HCT116 (cell line): ENCODE data around the gene NUDT8. TPM values are rescaled to one million over a fixed set of nuclear protein-coding genes. Genes with fewer than 3 reads are reported as not detected.

Experiments
- ATAC-seq: fragments of 200-7000 bp; cut with Tn5 transposase; 2 replicates; pipeline ENCODE4 v1.9.1; 2020; ENCODE audit warnings: mild to moderate bottlenecking, moderate library complexity
- BruUV-seq: library from RNA; stranded (reverse); fragments of 400-500 nt; replicated peaks from 2 replicates; lab custom pipeline; 2021; lab: Mats Ljungman, UMichigan
- CTCF ChIA-PET: fragments of 300-600 bp; sonication (Branson Sonifier 250); formaldehyde crosslinking; loops from one replicate; lab custom pipeline; 2021; ENCODE audit warnings: antibody characterized with exemption; lab: Charles Lee
- POLR2A ChIA-PET: fragments of 300-600, 350-600 bp; sonication (Branson Sonifier 250); formaldehyde crosslinking; loops from one replicate; lab custom pipeline; 2021; ENCODE audit warnings: antibody characterized with exemption; lab: Charles Lee
- RAD21 ChIA-PET, 2 experiments: fragments of 300-600 bp; sonication (Branson Sonifier 250); formaldehyde crosslinking; loops; one replicate each; lab custom pipeline; 2023; ENCODE audit warnings: low total read pairs in 2 of 2; ENCODE audit not compliant: uncharacterized antibody in 2 of 2, unreplicated experiment in 2 of 2, low non-redundant PET in 1 of 2; lab: Charles Lee
- DNase-seq: peaks from one replicate; pipeline ENCODE4 v3.0.0-alpha.2; 2010; ENCODE audit warnings: low read depth, low spot score
- H2AFZ ChIP-seq: fragments of 200-600 bp; shearing (Covaris generic), sonication (generic); 2 replicates; pipeline ENCODE4 v1.6.1; 2017; ENCODE audit warnings: low read depth, mixed run types, mixed read lengths, antibody characterized with exemption, low read length; ENCODE audit not compliant: poor library complexity, severe bottlenecking
- H3K27ac ChIP-seq: 2 replicates; pipeline ENCODE4 v1.5.1; 2012; ENCODE audit warnings: low read depth, low read length
- H3K27me3 ChIP-seq: fragments of 200-600 bp; sonication (generic); 2 replicates; pipeline ENCODE4 v1.6.1; 2016; ENCODE audit warnings: mixed run types, low read length, mixed read lengths; ENCODE audit not compliant: insufficient read depth
- H3K36me3 ChIP-seq, 2 experiments: fragments of 200-500 bp in 1 of 2; fragments of 200-600 bp in 1 of 2; sonication (Bioruptor generic) in 1 of 2; sonication (generic) in 1 of 2; 2 replicates each; pipeline versions ENCODE4 v1.5.1 to v1.6.1; 2014 to 2016; ENCODE audit warnings: low read length in 2 of 2, inconsistent platforms in 1 of 2, mixed read lengths in 1 of 2, mixed run types in 1 of 2; ENCODE audit not compliant: insufficient read depth in 2 of 2, control insufficient read depth in 1 of 2
- H3K4me1 ChIP-seq, 2 experiments: fragments of 200-600 bp in 1 of 2; sonication (generic) in 1 of 2; 2 replicates each; pipeline versions ENCODE4 v1.5.1 to v1.6.1; 2012 to 2017; ENCODE audit warnings: low read length in 2 of 2, inconsistent platforms in 1 of 2, mild to moderate bottlenecking in 1 of 2, mixed read lengths in 1 of 2, mixed run types in 1 of 2, moderate library complexity in 1 of 2; ENCODE audit not compliant: insufficient read depth in 2 of 2, control insufficient read depth in 1 of 2
- H3K4me2 ChIP-seq: fragments of 200-600 bp; sonication (generic); 2 replicates; pipeline ENCODE4 v1.6.1; 2017; ENCODE audit warnings: mixed run types, low read length, mixed read lengths
- H3K4me3 ChIP-seq, 2 experiments: fragments of 200-600 bp in 1 of 2; sonication (generic) in 1 of 2; replicated peaks in 1 of 2; 2 replicates each; pipeline ENCODE4 v1.5.1; 2011 to 2016; ENCODE audit warnings: low read length in 2 of 2, control low read depth in 1 of 2, low read depth in 1 of 2, mild to moderate bottlenecking in 1 of 2, mixed read lengths in 1 of 2, mixed run types in 1 of 2
- H3K79me2 ChIP-seq: fragments of 200-600 bp; sonication (generic); 2 replicates; pipeline ENCODE4 v1.6.1; 2017; ENCODE audit warnings: mild to moderate bottlenecking, mixed run types, low read length, moderate library complexity, mixed read lengths; ENCODE audit not compliant: insufficient read depth
- H3K9ac ChIP-seq: fragments of 200-600 bp; sonication (generic); 2 replicates; pipeline ENCODE4 v1.6.1; 2016; ENCODE audit warnings: low read length, mixed read lengths
- H3K9me2 ChIP-seq: fragments of 200-600 bp; sonication (generic), shearing (Covaris generic); 2 replicates; pipeline ENCODE4 v1.6.1; 2017; ENCODE audit warnings: mixed run types, mild to moderate bottlenecking, moderate library complexity; ENCODE audit not compliant: insufficient read depth
- H3K9me3 ChIP-seq, 2 experiments: fragments of 200-500 bp in 1 of 2; fragments of 200-600 bp in 1 of 2; sonication (Bioruptor generic) in 1 of 2; sonication (generic) in 1 of 2; 2 replicates each; pipeline ENCODE4 v1.6.1; 2014 to 2017; ENCODE audit warnings: low read length in 2 of 2, mixed read lengths in 2 of 2, inconsistent platforms in 1 of 2, low read depth in 1 of 2, mild to moderate bottlenecking in 1 of 2, mixed run types in 1 of 2, moderate library complexity in 1 of 2; ENCODE audit not compliant: control insufficient read depth in 1 of 2, insufficient read depth in 1 of 2
- H4K20me1 ChIP-seq: fragments of 200-600 bp; sonication (generic), shearing (Covaris generic); 2 replicates; pipeline ENCODE4 v1.6.1; 2017; ENCODE audit warnings: mixed run types, mild to moderate bottlenecking, moderate library complexity; ENCODE audit not compliant: insufficient read depth
- CBX3 ChIP-seq: IDR thresholded peaks from 2 replicates; pipeline ENCODE4 v1.6.1; 2012; ENCODE audit warnings: low read depth
- EGR1 ChIP-seq: IDR thresholded peaks from 2 replicates; pipeline ENCODE4 v1.6.1; 2012; ENCODE audit warnings: low read depth
- EZH2 ChIP-seq: fragments of 200-600 bp; sonication (generic); IDR thresholded peaks from 2 replicates; pipeline ENCODE4 v1.6.1; 2017; ENCODE audit warnings: antibody characterized with exemption, mixed run types
- EZH2phosphoT487 ChIP-seq: fragments of 200-600 bp; IDR thresholded peaks from 2 replicates; pipeline ENCODE4 v1.6.1; 2018; ENCODE audit warnings: antibody characterized with exemption, borderline replicate concordance
- JUND ChIP-seq: IDR thresholded peaks from 2 replicates; pipeline ENCODE4 v1.6.1; 2012
- POLR2A ChIP-seq: IDR thresholded peaks from 2 replicates; pipeline ENCODE4 v1.7.0; 2011; ENCODE audit warnings: borderline replicate concordance; ENCODE audit not compliant: insufficient read depth, insufficient read length; ENCODE audit errors: extremely low read depth
- RAD21 ChIP-seq: IDR thresholded peaks from 2 replicates; pipeline ENCODE4 v1.6.1; 2012; ENCODE audit warnings: low read depth, mild to moderate bottlenecking
- SRF ChIP-seq: IDR thresholded peaks from 2 replicates; pipeline ENCODE4 v1.6.1; 2012; ENCODE audit warnings: low read depth
- YY1 ChIP-seq: IDR thresholded peaks from 2 replicates; pipeline ENCODE4 v1.6.1; 2011; ENCODE audit warnings: low read length, low read depth, moderate library complexity, mild to moderate bottlenecking; ENCODE audit not compliant: insufficient replicate concordance; ENCODE audit errors: extremely low read depth
- ZFX ChIP-seq: fragments of 450-650 bp; IDR thresholded peaks from 2 replicates; pipeline ENCODE4 v1.6.1; 2017
- intact Hi-C: fragments of 100-400 bp; cut with micrococcal nuclease; formaldehyde crosslinking; loops from 2 replicates; pipeline ENCODE4 v1.10.0; 2022
- total RNA-seq: library from RNA; stranded (reverse); gene quantifications from one replicate; pipeline ENCODE4 v1.2.1, GENCODE V29; 2021; ENCODE audit not compliant: unreplicated experiment
- TF ChIP-seq, protein P1 (sequence below), 3 experiments: fragments of 200-600 bp in 1 of 3; sonication (generic) in 1 of 3; IDR thresholded peaks in 2 of 3; conservative IDR thresholded peaks in 1 of 3; 2 replicates each; pipeline ENCODE4 v1.5.1; 2012 to 2017; ENCODE audit warnings: low read depth in 2 of 3, low read length in 2 of 3, antibody characterized with exemption in 1 of 3, borderline replicate concordance in 1 of 3, control low read depth in 1 of 3, mild to moderate bottlenecking in 1 of 3, mixed read lengths in 1 of 3, mixed run types in 1 of 3, moderate library complexity in 1 of 3; ENCODE audit not compliant: insufficient read depth in 1 of 3
- TF ChIP-seq, protein P2 (sequence below): IDR thresholded peaks from 2 replicates; pipeline ENCODE4 v1.6.1; 2012

NUDT8 gene
- total RNA-seq, 1 experiment from 2014 or later = 18.7 TPM

DNA sequence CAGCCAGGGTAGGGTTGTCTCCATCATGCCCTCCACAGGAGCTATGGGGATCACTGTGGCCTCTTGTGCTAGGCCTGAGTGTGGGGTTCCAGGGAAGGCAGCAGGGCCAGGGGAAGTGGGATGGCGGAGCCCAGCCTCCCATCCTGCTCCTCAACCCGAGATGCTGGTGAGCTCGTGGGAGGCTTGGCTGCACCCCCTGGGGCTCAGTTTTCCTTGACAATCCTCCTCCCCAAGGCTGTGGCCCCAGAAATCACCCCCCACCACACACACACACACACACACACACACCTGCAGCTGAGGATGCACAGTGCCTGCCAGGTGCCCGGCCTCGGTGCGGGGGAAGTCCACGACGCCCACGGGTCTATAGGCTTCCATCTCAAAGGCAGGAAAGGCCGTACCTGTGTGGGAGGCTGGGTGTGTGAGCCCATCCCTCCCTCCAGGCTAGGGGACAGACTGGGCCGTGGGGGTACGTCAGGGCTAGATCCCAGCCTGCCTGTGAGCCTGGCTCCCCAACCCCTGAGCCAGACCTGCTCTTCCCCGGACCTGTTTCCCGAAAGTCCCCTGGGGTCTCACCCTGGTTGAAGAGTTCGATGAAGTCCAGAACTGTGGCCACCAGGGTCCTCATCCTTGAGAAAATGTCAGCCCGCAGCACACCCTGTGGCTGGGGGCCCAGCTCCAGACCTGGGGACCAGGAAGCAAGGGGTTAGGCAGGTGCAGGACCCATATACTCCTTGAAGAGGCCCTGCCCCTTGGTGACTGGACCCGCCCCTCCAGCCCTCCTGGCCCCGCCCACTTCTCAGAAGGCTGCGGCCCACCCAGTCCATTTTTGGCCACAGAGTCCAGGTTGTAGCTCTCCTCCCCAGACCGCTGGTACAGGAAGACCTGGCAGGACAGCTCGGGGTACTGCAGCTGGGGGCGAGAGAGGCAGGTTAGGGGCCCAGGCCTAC lies 15.0 kb upstream of the NUDT8 start (continued):
- TF ChIP-seq, protein P1, sequence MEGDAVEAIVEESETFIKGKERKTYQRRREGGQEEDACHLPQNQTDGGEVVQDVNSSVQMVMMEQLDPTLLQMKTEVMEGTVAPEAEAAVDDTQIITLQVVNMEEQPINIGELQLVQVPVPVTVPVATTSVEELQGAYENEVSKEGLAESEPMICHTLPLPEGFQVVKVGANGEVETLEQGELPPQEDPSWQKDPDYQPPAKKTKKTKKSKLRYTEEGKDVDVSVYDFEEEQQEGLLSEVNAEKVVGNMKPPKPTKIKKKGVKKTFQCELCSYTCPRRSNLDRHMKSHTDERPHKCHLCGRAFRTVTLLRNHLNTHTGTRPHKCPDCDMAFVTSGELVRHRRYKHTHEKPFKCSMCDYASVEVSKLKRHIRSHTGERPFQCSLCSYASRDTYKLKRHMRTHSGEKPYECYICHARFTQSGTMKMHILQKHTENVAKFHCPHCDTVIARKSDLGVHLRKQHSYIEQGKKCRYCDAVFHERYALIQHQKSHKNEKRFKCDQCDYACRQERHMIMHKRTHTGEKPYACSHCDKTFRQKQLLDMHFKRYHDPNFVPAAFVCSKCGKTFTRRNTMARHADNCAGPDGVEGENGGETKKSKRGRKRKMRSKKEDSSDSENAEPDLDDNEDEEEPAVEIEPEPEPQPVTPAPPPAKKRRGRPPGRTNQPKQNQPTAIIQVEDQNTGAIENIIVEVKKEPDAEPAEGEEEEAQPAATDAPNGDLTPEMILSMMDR (IDR thresholded peaks at IDR 0.05 in 2 of 3, conservative IDR thresholded peaks at IDR 0.05 in 1 of 3; ENCODE audit: borderline replicate concordance in 1 of 3, insufficient read depth in 1 of 3, low read depth in 2 of 3, low read length in 2 of 3) = no peak
- TF ChIP-seq SRF (no peak), CBX3 (no peak), EZH2phosphoT487 (no peak), EZH2 (no peak), EGR1 (no peak), YY1 (no peak), POLR2A (no peak), JUND (no peak), RAD21 (no peak)

DNA sequence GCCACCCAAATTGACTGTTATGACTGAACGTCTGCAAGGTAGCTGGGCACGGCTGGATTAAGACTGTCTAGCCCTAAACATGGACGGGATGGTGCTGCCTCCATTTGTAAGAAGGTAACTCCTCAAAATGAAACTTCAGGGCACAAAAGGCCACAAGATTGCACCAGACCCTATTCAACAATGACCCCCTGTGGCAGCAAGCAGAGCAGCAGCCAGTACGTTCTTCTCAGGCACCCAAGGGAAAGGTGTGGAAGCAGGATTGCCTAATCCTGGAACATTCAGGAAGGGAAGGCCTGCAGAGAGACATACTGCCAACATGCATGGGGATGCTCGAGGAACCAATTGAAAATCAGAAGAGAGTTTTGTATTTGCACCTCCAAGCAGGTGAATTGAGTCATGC lies 14.3 kb upstream of the NUDT8 start:
- no peak overlapping the region for H2AFZ ChIP-seq
- no peak overlapping the region for H3K4me3 ChIP-seq
- TF ChIP-seq, protein P1 (IDR thresholded peaks at IDR 0.05 in 2 of 3, conservative IDR thresholded peaks at IDR 0.05 in 1 of 3; ENCODE audit: borderline replicate concordance in 1 of 3, insufficient read depth in 1 of 3, low read depth in 2 of 3, low read length in 2 of 3) = peak; percentile 27 to 63 (median 61); a peak in 5 of 6 replicates
- TF ChIP-seq RAD21 (peak; percentile 61), ZFX (no peak), CBX3 (peak; percentile 89; the same call in 1 of the 2 replicates)
- TF ChIP-seq, protein P2, sequence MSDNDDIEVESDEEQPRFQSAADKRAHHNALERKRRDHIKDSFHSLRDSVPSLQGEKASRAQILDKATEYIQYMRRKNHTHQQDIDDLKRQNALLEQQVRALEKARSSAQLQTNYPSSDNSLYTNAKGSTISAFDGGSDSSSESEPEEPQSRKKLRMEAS = no peak
- intact Hi-C loops = loop anchor here (10.0 kb wide), 1 partner anchor 161 kb away; no protein-coding TSS in a partner anchor
- H3K4me1 ChIP-seq = peaks cover 0 to 4% of the 10 kb centered on the region in 2 experiments; a peak in 1 of 4 replicates
- H3K9ac ChIP-seq = no peak overlapping the region
- CTCF ChIA-PET = no interaction called here
- H3K4me2 ChIP-seq = no peak overlapping the region
- DNase-seq (peak; percentile 16), ATAC-seq (no peak)
- H4K20me1 ChIP-seq = no peaks in the 10 kb centered on the region
- no peaks in the 10 kb centered on the region for H3K36me3 ChIP-seq
- no TSS peak for BruUV-seq
- no peaks in the 10 kb centered on the region; a peak in 2 of 4 replicates for H3K9me3 ChIP-seq
- H3K9me2 ChIP-seq = no peaks in the 10 kb centered on the region
- no peaks in the 10 kb centered on the region for H3K27me3 ChIP-seq
- RAD21 ChIA-PET = no interaction called here
- H3K79me2 ChIP-seq = no peaks in the 10 kb centered on the region
- no peak overlapping the region for H3K27ac ChIP-seq
- POLR2A ChIA-PET = no interaction called here
